ENCODE results near the gene RADIL. TPM values are rescaled to one million over a fixed set of nuclear protein-coding genes. Genes with fewer than 3 reads are reported as not detected.

RADIL gene
- total and polyA plus RNA-seq, 9 of the 15 experiments (the other 6 are each of a cell fraction or from before 2014, with no cell fraction given), result 0.06 to 8.1 (median 1.9) TPM; not detected in 1

DNA sequence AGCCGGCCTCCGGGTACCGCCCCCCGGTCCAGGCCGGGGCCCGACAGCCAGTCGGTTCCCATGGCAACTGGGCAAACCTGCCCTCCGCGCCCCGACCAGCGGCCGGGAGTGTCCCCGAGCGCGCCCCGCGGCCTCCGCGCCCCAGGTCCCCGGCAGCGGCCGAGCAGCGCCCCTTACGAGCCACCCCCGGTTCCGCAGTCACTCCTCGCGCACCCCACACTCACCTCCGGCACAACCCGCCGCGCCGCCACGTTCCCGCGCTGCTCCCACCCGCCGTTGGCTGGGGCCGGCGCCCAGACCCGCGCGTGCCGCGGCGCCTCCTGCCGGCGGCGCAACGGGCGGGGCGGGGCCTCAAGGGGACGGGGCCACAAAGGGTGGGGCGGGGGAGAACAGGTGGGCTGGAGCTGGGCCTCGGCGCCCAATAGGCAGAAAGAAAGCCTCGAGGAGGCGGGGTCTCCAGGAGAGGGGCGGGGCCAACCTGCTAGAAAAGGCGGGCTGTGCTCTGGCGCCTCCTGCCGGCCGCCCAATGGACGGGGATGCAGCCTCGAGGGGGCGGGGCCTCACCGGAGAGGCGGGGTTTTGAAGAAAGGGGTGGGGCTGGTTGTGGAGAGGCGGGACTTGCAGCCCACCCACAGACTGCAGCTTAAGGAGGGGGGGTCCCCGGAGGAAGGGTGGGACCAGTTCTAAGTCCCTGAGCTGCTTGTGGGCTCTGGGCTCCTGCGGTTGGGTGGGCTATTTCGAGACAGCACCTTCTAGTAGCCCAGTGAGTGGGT, at the start of gene RADIL (continued):
- TF ChIP-seq ZNF764 (CRISPR knock-in tag; IDR thresholded peaks at IDR 0.05; ENCODE audit: low read depth) (no peak), CEBPG (CRISPR knock-in tag; IDR thresholded peaks at IDR 0.05) (no peak), CEBPG (tag; conservative IDR thresholded peaks at IDR 0.05 in 1 of 2, IDR thresholded peaks at IDR 0.05 in 1 of 2) (no peak), ZNF436 (CRISPR knock-in tag; IDR thresholded peaks at IDR 0.05) (no peak), FUS (optimal IDR thresholded peaks at IDR 0.05; ENCODE audit: low read depth, low read length) (no peak), SMARCA4 (IDR thresholded peaks at IDR 0.05) (no peak), ZNF589 (CRISPR knock-in tag; IDR thresholded peaks at IDR 0.05; ENCODE audit: low read depth) (no peak), SNRNP70 (optimal IDR thresholded peaks at IDR 0.05; ENCODE audit: low read depth, low read length) (no peak), USF2 (CRISPR knock-in tag; IDR thresholded peaks at IDR 0.05) (no peak), GTF2A2 (tag; IDR thresholded peaks at IDR 0.05) (peak; percentile 74; the same call in 1 of the 2 replicates), PRPF4 (IDR thresholded peaks at IDR 0.05; ENCODE audit: insufficient read depth, low read depth, low read length, poor library complexity, severe bottlenecking) (no peak), WHSC1 (IDR thresholded peaks at IDR 0.05; ENCODE audit: low read length) (no peak), ZKSCAN3 (CRISPR knock-in tag; IDR thresholded peaks at IDR 0.05) (no peak), NR2C1 (IDR thresholded peaks at IDR 0.05) (no peak), NR2C1 (tag; IDR thresholded peaks at IDR 0.05) (no peak), HDAC2 (IDR thresholded peaks at IDR 0.05) (no peak), NR4A1 (CRISPR knock-in tag; IDR thresholded peaks at IDR 0.05) (no peak), NR4A1 (tag; IDR thresholded peaks at IDR 0.05) (no peak), SRSF7 (optimal IDR thresholded peaks at IDR 0.05; ENCODE audit: low read depth, low read length) (no peak), ZNF184 (CRISPR knock-in tag; IDR thresholded peaks at IDR 0.05) (no peak), MTA2 (IDR thresholded peaks at IDR 0.05; ENCODE audit: low read depth) (no peak), E2F3 (CRISPR knock-in tag; IDR thresholded peaks at IDR 0.05) (0 out of 2 replicates have a peak, but pooled peaks have one; percentile 26), LCOR (CRISPR knock-in tag; IDR thresholded peaks at IDR 0.05) (no peak), ZSCAN32 (CRISPR knock-in tag; IDR thresholded peaks at IDR 0.05) (no peak), ZNF3 (CRISPR knock-in tag; IDR thresholded peaks at IDR 0.05) (no peak), GABPB1 (CRISPR knock-in tag; IDR thresholded peaks at IDR 0.05) (no peak), SRSF3 (IDR thresholded peaks at IDR 0.05; ENCODE audit: insufficient read depth, low read length) (no peak), TCF7 (IDR thresholded peaks at IDR 0.05; ENCODE audit: borderline replicate concordance) (peak; percentile 44; the same call in 1 of the 2 replicates), ZNF134 (CRISPR knock-in tag; conservative IDR thresholded peaks at IDR 0.05) (no peak), ZNF644 (tag; IDR thresholded peaks at IDR 0.05; ENCODE audit: low read depth) (no peak)
- TF ChIP-seq, protein P1, sequence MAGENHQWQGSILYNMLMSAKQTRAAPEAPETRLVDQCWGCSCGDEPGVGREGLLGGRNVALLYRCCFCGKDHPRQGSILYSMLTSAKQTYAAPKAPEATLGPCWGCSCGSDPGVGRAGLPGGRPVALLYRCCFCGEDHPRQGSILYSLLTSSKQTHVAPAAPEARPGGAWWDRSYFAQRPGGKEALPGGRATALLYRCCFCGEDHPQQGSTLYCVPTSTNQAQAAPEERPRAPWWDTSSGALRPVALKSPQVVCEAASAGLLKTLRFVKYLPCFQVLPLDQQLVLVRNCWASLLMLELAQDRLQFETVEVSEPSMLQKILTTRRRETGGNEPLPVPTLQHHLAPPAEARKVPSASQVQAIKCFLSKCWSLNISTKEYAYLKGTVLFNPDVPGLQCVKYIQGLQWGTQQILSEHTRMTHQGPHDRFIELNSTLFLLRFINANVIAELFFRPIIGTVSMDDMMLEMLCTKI (IDR thresholded peaks at IDR 0.05; ENCODE audit: partially characterized antibody), result no peak
